GM10266 (cell line): ENCODE results near the gene ITGB1.

ENCODE experiments used
- DNase-seq: peaks from one replicate; pipeline ENCODE4 v3.0.0; 2012; ENCODE audit errors: extremely low spot score
- CTCF ChIP-seq: IDR thresholded peaks from 2 replicates; pipeline ENCODE4 v1.5.1; 2012; ENCODE audit warnings: mild to moderate bottlenecking, low read depth; ENCODE audit not compliant: control insufficient read depth, insufficient read depth; ENCODE audit errors: missing control alignments

ITGB1 gene

GRCh38 chr10:32948451-32948850 lies 9.6 kb downstream of the ITGB1 start:
- DNase-seq: no peak
- no peak for TF ChIP-seq CTCF

GRCh38 chr10:32947586-32947985 lies 10.4 kb downstream of the ITGB1 start:
- no peak for TF ChIP-seq CTCF
- DNase-seq: no peak

GRCh38 chr10:32946108-32946507 lies 11.9 kb downstream of the ITGB1 start:
- DNase-seq: no peak
- TF ChIP-seq CTCF: no peak

- no peak for TF ChIP-seq CTCF
- no peak for DNase-seq
These were observed 14.0 kb downstream of the ITGB1 start for GRCh38 chr10:32943854-32944661.

GRCh38 chr10:32943395-32943794 lies 14.6 kb downstream of the ITGB1 start:
- DNase-seq: no peak
- TF ChIP-seq CTCF: no peak

GRCh38 chr10:32942081-32942480 lies 15.9 kb downstream of the ITGB1 start:
- DNase-seq: no peak
- TF ChIP-seq CTCF: no peak

GRCh38 chr10:32941357-32941756 lies 16.7 kb downstream of the ITGB1 start:
- no peak for TF ChIP-seq CTCF
- no peak for DNase-seq
